Umbilical cord (tissue), 2 donors: ENCODE measurements around the gene CSMD2. TPM values are rescaled to one million over a fixed set of nuclear protein-coding genes. Genes with fewer than 3 reads are reported as not detected.

Source experiments
- DNase-seq: peaks from one replicate; pipeline ENCODE4 v3.0.0-alpha.2; 2015; ENCODE audit warnings: low spot score
- total RNA-seq: library from RNA; depleted of rRNA; stranded (reverse); fragments of >200 nt; gene quantifications from one replicate; pipeline ENCODE4 v1.2.3, GENCODE V29; 2014; ENCODE audit warnings: low replicate concordance; ENCODE audit not compliant: insufficient read depth

The CSMD2 gene
- total RNA-seq, 1 donor from 2014 or later, result 10.1 TPM

GRCh38 chr1:34156739-34157138, 8.3 kb downstream of the CSMD2 start:
- DNase-seq, result no peak

- no peak for DNase-seq
Measured at GRCh38 chr1:34155860-34156259, 9.2 kb downstream of the CSMD2 start.

- DNase-seq, result no peak
Measured at GRCh38 chr1:34153246-34153645, 11.8 kb downstream of the CSMD2 start.

- DNase-seq, result no peak
Measured at GRCh38 chr1:34149501-34149900, 15.5 kb downstream of the CSMD2 start.

- no peak for DNase-seq
Measured at GRCh38 chr1:34147301-34147700, 17.7 kb downstream of the CSMD2 start.

DNA sequence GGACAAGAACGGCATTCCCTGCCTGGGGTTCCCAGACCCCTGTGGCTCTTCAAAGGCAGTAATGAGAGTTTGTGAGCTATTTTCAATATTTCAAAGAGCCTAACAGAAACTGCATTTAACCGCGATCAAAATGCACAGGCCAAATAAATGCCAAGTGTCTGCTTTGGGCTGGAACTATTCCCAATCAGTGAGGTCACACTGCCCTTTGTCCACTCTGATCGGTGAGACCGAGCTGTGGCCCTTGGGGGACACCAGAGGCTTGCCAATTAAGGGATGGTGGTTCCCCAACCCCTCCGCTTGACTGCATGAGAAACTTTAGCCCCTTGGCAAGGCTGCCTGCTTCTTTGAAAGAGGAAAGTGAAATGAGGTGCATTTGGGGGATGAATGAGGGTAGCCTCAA, 20.3 kb downstream of the CSMD2 start:
- DNase-seq, result no peak

DNA sequence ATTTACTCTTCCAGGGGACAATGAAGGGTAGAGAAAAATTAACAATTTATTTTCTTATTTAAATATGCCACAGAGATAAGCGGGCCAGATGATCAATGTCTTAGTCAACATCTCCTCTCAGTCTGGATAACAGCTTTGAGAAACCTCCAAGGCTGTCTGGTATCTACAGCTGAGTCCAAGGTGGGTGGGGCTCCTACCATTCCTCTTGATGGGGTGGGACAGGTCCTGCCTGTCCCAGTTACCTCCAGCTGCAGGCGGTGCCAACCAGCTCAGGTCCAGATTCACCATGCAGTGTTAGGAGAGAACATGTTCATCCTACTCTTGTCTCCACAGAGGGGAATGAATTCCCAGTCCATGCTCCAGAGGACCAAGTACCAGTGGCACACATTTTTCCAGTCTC, 21.1 kb downstream of the CSMD2 start:
- DNase-seq, result no peak

GRCh38 chr1:34140011-34140676, 24.9 kb downstream of the CSMD2 start:
- no peak for DNase-seq

GRCh38 chr1:34137411-34137810, 27.6 kb downstream of the CSMD2 start:
- no peak for DNase-seq

GRCh38 chr1:34132161-34132420, 32.9 kb downstream of the CSMD2 start:
- DNase-seq, result no peak

DNA sequence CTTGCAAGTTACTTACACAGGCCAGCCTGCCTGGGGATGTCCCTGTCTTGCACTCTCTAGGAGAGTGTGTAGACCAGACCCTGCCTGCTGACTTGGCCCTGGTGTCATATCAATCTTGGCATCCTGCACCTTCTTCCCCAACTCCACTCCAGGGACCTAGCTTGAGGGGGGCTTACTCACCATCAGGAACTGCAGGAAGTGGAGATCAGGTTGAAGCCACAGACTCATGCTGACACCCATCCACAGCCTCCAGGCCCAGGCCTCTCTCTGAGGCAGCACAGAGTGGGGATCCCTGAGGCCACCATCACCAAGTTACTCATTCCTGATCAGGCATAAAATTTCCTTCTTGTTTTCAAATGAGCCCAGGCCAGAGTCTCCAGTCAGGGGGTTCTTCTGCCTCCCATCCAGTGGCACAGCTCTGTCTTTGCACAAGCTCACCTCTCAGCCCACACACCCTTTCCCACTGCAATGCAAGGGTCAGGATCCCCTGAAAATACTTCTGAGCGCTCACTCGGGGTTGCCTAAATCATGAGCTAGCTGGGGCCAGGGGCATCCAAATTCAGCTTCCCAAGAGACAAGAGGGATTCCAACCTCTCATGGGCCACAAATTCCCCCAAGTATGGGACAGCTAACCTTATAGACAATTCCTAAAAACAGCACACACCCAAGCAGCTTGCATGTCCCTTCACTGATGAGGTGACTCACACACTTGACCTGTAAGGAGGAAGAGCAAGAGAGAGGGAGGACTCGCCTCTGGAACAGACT, 33.5 kb downstream of the CSMD2 start:
- DNase-seq, result no peak

- DNase-seq, result no peak
Measured at GRCh38 chr1:34130306-34130705, 34.7 kb downstream of the CSMD2 start.

GRCh38 chr1:34129630-34130029, 35.4 kb downstream of the CSMD2 start:
- DNase-seq, result no peak

DNA sequence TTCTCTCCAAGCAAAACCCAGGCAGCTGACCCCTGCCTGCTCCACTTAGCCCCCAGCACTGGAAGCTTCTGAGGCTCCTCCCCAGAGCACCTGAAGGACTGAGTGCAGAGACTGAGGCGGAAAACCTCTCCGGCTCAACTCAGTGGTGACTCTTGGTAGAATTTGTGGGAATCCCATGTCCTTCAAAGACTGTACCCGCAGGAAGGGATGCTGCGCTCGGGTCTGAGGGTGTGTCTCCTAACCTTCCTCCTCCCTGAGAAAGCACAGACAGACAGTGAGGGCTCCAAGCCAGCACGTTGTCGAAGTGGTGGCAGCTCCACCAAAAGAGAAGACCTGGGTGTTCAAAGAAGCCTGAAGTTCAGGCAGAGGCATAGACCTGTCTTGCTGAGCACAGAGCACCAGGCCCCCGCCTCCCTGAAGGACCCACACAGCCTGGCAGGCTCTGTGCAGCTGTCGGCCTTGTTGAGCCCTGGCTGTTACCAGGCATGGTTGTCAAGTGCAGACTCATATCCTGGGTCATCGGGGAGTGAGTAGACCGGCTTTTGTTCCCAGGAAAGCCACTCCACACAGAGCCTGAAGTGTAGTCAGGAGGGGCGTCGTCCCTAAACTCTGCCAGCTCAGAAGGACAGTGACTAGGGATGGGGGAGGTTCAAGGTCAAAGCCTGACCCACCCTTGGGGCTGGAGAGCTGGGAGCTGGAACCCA, 36.7 kb downstream of the CSMD2 start:
- no peak for DNase-seq

GRCh38 chr1:34127006-34128000, 37.7 kb downstream of the CSMD2 start:
- no peak for DNase-seq

GRCh38 chr1:34126486-34126885, 38.5 kb downstream of the CSMD2 start:
- DNase-seq, result no peak

DNA sequence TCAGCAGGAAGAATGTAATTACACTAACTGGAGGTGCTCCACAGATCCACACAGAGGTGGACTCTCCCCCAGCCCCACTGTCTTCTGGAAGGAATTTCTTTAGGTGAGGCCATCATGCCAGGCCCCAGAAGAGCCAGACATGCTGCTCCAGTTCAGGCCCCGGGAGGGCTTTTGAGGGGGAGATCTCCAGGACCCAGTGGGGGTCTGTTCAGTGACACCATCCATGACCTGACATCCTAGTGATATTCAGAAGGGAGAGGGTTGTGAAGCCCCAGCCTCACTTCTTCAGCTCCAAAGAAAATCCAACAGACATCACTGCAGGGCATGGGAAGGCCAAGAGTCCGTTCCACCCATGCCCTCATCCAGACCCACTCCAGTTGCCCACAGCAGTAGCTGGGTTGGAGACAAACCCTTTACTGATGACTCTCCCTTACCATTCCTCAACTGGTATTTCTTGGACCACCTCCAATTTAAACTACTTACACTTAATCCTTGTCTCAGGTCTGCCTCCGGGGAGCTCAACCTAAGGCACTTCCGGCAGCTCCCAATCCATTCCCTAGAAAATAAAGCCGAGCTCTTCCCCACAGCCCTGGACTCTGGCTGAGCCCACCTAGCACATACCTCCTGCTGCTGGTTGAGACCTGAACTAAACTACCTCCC, 39.2 kb downstream of the CSMD2 start:
- no peak for DNase-seq

DNA sequence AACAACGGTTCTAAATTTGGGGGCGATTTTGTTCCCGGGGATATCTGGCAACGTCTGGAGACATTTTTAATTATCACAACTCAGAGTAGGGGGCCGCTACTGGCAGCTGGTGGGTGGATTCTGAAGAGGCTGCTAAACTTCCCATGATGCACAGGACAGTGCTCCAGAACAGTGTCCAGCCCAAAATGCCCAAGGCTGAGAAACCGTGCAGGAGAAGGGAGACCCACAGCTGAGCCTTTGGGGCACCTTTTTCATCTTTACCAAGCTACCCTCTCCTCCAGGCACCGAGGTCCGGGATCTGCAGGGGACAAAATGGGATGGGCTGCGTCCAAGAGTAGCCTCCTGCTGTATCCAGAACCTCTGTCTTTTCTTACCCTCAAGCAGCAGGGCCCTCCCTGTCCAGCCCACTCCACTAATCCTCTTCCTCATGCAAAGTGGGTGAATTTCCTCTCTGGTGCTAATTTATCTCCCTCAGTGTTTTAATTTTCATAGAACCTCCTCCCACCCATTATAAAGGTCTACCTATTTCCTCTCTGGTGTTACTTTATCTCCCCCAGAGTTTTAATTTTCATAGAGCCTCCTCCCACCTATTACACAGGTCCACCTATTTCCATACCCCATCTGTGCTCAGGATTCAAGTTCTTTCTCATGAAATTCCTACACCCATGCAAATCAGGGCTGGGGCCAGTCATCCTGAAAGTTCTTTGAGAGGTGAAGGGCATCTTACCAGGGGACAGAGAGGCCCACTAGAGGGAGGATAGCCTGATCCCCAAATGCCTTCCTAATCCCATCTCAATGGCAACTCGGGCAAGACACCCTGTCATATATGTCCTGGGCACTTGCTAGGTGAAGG, 42.7 kb downstream of the CSMD2 start:
- no peak for DNase-seq

DNA sequence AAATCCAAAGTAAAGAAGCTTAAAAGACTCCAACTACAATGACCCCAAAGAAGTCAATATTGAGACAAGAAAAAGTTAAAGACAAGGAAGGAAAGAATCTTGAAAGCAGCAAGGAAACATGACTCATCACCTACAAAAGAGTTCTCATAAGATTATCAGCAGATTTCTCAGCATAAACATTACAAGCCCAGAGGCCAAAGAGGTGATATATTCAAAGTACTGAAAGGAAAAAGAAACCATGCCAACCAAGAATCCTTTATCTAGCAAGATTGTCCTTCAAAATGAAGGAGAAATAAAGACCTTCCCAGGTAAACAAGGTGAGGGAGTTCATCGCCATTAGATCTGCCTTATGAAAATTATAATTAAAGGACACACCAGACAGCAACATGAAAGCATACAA, 49.8 kb downstream of the CSMD2 start:
- no peak for DNase-seq

DNA sequence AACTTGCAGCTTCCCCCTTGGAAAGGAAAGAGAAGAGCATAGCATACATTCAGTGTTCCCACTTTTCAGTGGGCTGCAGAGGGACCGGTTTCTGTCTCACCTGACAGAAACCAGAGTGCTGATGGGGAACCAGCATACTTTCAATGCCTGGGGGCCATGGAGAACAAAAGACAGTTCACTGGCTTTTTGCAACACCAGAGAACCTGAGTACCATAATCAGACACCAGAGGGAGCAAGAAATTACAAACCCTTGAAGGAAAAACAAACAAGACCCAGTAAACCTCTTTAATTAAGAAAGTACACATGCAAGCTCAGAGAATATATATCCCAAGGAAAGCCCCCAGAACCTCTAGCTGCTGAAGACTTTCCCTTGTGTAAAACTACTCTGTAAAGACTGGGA, 51.1 kb downstream of the CSMD2 start:
- no peak for DNase-seq
